Measurements from ENCODE around the gene PLGRKT. TPM values are rescaled to one million over a fixed set of nuclear protein-coding genes. Genes with fewer than 3 reads are reported as not detected.

The PLGRKT gene
- total RNA-seq, 2 donors from 2014 or later, result 3.3 to 7.8 TPM

DNA sequence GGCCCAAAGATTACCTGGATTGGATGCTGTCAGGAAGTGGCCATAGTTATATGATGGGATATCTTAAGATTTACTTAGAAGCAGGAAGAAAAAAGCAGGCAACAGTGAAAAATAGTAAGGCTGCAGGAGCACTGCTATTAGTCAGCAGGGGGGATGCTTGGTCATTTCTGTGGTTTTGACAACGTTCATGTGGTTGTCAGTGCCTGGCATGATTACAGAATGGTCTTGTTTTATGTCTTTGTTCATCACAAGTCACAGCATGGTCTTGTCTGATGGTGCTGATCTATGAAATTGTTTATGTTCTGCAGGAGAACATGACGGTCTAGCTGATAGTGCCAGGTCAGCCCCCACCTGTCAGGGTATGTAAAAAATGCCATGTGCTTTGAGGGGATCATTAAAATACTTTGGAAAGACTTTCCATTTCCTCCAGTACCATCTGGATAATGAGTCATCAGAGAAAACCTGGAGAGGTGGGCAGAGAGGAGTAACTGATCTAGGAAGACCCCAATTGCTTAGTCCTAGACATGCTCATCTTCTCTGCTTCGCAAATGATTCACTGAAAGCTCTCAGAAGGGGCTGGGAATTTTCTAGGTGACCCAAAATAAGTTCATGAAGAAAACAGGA lies 48.5 kb downstream of the PLGRKT start:
- no peak for DNase-seq
- intact Hi-C loops (cut with DNase I), result no loop called here
- no peak for TF ChIP-seq POLR2A (IDR thresholded peaks at IDR 0.05)
- TF ChIP-seq, protein P1, sequence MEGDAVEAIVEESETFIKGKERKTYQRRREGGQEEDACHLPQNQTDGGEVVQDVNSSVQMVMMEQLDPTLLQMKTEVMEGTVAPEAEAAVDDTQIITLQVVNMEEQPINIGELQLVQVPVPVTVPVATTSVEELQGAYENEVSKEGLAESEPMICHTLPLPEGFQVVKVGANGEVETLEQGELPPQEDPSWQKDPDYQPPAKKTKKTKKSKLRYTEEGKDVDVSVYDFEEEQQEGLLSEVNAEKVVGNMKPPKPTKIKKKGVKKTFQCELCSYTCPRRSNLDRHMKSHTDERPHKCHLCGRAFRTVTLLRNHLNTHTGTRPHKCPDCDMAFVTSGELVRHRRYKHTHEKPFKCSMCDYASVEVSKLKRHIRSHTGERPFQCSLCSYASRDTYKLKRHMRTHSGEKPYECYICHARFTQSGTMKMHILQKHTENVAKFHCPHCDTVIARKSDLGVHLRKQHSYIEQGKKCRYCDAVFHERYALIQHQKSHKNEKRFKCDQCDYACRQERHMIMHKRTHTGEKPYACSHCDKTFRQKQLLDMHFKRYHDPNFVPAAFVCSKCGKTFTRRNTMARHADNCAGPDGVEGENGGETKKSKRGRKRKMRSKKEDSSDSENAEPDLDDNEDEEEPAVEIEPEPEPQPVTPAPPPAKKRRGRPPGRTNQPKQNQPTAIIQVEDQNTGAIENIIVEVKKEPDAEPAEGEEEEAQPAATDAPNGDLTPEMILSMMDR (IDR thresholded peaks at IDR 0.05), result no peak
- no peak overlapping the region for H3K27ac ChIP-seq
- no peak for ATAC-seq
- no peaks in the 10 kb centered on the region for H3K9me3 ChIP-seq
- no peak overlapping the region for H3K4me3 ChIP-seq
- H3K36me3 ChIP-seq (replicated peaks in 1 of 2; ENCODE audit: insufficient read depth in 1 of 2, low read depth in 2 of 2), result no peaks in the 10 kb centered on the region
- 67 to 92% methylated on average over 3 of the region's 3 CpGs for WGBS, 2 donors
- H3K4me1 ChIP-seq, result no peaks in the 10 kb centered on the region
- no peaks in the 10 kb centered on the region for H3K27me3 ChIP-seq

DNA sequence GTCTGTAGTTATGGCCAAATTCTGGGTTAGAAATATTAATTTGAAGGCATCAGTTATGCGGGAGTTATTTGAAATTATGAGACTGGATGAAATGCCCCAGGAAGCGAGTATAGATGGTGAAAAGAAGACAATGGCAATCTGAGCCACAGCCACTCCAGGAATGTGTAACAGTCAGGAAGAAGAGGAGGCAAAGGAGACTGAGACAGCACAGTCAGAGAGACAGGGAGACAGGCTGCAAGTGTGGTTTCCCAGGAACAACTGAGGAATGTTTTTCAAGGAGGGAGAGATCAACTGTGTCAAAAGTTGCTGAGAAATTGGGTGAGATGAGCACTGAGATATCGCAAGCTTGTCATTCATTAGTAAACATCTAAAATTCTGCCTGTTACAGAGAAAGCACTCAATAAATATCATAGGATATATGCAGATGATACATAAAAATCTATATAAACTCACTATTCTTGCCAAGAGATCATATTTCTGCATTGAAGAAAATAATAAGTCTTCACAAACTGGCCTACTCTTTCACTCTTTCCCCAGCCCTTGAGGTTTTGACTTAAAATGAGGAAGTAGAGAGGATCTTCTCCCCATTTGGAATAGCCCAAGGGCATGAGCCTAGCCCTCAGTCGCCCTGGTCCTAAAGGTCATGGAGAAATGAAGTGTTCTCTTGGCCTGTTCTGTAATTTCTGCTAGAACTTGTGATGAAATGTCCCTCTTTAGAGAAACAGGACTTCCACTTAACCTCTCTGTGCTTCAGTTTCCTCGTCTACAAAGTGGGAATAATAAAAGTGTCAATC lies 49.5 kb downstream of the PLGRKT start:
- WGBS, 2 donors, result 80 to 92% methylated on average over 5 of the region's 5 CpGs
- intact Hi-C loops (cut with DNase I), result no loop called here
- Histone ChIP-seq H3K36me3 (replicated peaks in 1 of 2; ENCODE audit: insufficient read depth in 1 of 2, low read depth in 2 of 2) (no peaks in the 10 kb centered on the region), H3K27ac (no peak overlapping the region), H3K9me3 (no peaks in the 10 kb centered on the region), H3K4me3 (no peak overlapping the region), H3K27me3 (no peaks in the 10 kb centered on the region), H3K4me1 (no peaks in the 10 kb centered on the region)
- ATAC-seq (no peak), DNase-seq (no peak)
- TF ChIP-seq POLR2A (IDR thresholded peaks at IDR 0.05), result no peak
- TF ChIP-seq, protein P1 (IDR thresholded peaks at IDR 0.05), result no peak

DNA sequence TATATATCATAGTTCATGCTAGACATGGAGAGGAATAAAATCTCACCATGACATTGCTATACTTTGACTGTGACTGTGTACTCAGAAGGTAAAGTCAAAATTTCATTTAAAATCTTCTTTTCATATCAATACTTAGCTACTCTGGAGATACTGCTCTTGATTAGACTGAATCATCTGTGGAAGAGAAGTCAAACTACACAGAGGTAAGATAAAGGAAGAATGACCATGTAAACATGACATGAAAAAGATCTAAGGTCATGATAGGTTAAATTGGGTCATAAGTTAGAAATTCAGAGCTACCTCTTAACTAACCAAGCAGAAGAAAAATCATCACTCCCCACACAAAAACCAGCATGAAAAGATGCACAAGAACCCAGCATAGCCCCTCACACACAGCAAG lies 53.3 kb downstream of the PLGRKT start:
- no peak overlapping the region for H3K27ac ChIP-seq
- no peak for TF ChIP-seq POLR2A (IDR thresholded peaks at IDR 0.05)
- TF ChIP-seq, protein P1 (IDR thresholded peaks at IDR 0.05), result no peak
- intact Hi-C loops (cut with DNase I), result no loop called here
- ATAC-seq, result no peak
- H3K4me3 ChIP-seq, result no peak overlapping the region
- no peak for DNase-seq
- no peaks in the 10 kb centered on the region for H3K36me3 ChIP-seq (replicated peaks in 1 of 2; ENCODE audit: insufficient read depth in 1 of 2, low read depth in 2 of 2)
- H3K27me3 ChIP-seq, result no peaks in the 10 kb centered on the region
- H3K9me3 ChIP-seq, result no peaks in the 10 kb centered on the region
- no peaks in the 10 kb centered on the region for H3K4me1 ChIP-seq

DNA sequence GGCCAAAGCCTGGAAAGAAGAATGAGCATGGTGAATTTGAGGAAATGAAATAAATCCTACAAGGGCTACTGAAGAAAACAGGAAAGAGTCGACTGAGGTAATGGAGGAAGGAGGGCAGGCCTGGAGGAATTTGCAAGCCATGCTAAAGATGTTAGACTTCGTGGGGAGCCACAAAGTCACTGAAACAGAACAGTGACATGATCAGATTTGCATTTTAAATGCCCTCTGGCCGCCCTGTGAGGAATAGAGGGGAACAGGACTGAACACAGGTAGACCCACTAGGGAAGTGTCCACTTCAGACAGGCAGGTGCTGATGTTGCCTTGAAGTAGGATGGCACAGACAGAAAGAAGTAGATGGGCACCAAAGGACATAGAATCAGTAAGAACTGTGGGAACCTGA lies 55.2 kb downstream of the PLGRKT start:
- no peaks in the 10 kb centered on the region for H3K4me1 ChIP-seq
- no peak overlapping the region for H3K4me3 ChIP-seq
- no peak for DNase-seq
- H3K9me3 ChIP-seq, result no peaks in the 10 kb centered on the region
- ATAC-seq, result no peak
- no peak for TF ChIP-seq POLR2A (IDR thresholded peaks at IDR 0.05)
- TF ChIP-seq, protein P1 (IDR thresholded peaks at IDR 0.05), result no peak
- intact Hi-C loops (cut with DNase I), result no loop called here
- H3K27ac ChIP-seq, result no peak overlapping the region
- WGBS, 2 donors, result 68 to 71% methylated on average over 3 of the region's 3 CpGs
- no peaks in the 10 kb centered on the region for H3K27me3 ChIP-seq
- no peaks in the 10 kb centered on the region for H3K36me3 ChIP-seq (replicated peaks in 1 of 2; ENCODE audit: insufficient read depth in 1 of 2, low read depth in 2 of 2)

All from body of pancreas (tissue), 4 donors.